ENCODE results near the gene EXOSC5. TPM values are rescaled to one million over a fixed set of nuclear protein-coding genes. Genes with fewer than 3 reads are reported as not detected.
A peak's percentile ranks its signal among the peaks of the same experiment; 100 is the strongest.

The EXOSC5 gene
- total RNA-seq, 2 donors from 2014 or later: 15.7 to 23.6 TPM

DNA sequence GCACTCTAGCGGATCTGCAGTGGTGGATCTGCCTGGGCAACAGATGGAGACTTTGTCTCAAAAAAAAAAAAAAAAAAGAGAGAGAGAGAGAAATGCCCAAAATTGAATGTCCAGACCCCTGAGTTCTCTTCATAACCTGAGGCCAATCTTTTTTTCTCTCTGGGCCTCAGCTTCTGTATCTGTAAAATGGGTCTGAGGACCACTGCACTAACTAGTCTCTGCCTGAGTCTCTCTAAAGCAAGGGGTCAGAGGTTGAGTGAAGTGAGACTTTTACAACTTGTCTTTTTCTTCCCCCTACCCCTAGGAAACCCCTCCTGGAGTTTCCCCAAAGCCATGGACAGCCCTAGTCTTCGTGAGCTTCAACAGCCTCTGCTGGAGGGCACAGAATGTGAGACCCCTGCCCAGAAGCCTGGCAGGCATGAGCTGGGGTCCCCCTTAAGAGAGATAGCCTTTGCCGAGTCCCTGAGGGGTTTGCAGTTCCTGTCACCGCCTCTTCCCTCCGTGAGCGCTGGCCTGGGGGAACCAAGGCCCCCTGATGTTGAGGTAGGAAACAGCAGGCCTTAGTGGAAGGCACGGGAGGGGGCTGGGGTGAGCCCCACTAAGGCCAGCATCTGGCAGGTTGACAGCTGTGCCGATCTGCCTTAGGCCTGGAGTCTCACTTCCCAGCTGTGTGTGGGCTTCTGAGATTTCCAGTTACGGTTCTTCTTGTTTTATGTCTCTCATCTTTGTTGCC is 19.0 kb downstream of the EXOSC5 start:
- no peaks in the 10 kb centered on the region for H3K27me3 ChIP-seq (ENCODE audit: control insufficient read depth, insufficient read depth, low read length, poor library complexity, severe bottlenecking)
- TF ChIP-seq, protein P1, sequence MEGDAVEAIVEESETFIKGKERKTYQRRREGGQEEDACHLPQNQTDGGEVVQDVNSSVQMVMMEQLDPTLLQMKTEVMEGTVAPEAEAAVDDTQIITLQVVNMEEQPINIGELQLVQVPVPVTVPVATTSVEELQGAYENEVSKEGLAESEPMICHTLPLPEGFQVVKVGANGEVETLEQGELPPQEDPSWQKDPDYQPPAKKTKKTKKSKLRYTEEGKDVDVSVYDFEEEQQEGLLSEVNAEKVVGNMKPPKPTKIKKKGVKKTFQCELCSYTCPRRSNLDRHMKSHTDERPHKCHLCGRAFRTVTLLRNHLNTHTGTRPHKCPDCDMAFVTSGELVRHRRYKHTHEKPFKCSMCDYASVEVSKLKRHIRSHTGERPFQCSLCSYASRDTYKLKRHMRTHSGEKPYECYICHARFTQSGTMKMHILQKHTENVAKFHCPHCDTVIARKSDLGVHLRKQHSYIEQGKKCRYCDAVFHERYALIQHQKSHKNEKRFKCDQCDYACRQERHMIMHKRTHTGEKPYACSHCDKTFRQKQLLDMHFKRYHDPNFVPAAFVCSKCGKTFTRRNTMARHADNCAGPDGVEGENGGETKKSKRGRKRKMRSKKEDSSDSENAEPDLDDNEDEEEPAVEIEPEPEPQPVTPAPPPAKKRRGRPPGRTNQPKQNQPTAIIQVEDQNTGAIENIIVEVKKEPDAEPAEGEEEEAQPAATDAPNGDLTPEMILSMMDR (conservative IDR thresholded peaks at IDR 0.05): peak; percentile 73
- H3K9ac ChIP-seq (ENCODE audit: extremely low read depth, low read length, poor library complexity, severe bottlenecking): no peak overlapping the region
- 64 to 69% methylated on average over 6 to 9 of the region's 9 CpGs for WGBS, 2 experiments (ENCODE audit: insufficient coverage in 1 of 2, insufficient read length in 1 of 2)
- no peaks in the 10 kb centered on the region for H3K4me1 ChIP-seq (ENCODE audit: control insufficient read depth, insufficient read depth, low read length)
- peaks cover 10% of the 10 kb centered on the region for H3K4me1 Mint-ChIP-seq
- H3K4me3 ChIP-seq (ENCODE audit: low read length): no peak overlapping the region
- no peak overlapping the region for H3K4me3 Mint-ChIP-seq
- no peaks in the 10 kb centered on the region for H3K36me3 ChIP-seq (ENCODE audit: control insufficient read depth, insufficient read depth, low read length)
- no peaks in the 10 kb centered on the region for H3K9me3 ChIP-seq (ENCODE audit: control insufficient read depth, low read length)
- no peak overlapping the region for H3K27ac Mint-ChIP-seq
- H3K9me3 Mint-ChIP-seq: no peaks in the 10 kb centered on the region
- DNase-seq: peak; percentile 83
- H3K36me3 Mint-ChIP-seq (ENCODE audit: low read depth): peaks cover 3% of the 10 kb centered on the region
- peaks cover 5% of the 10 kb centered on the region for H3K27me3 Mint-ChIP-seq (ENCODE audit: insufficient read depth)
- H3K27ac ChIP-seq (ENCODE audit: low read depth, low read length): no peak overlapping the region

DNA sequence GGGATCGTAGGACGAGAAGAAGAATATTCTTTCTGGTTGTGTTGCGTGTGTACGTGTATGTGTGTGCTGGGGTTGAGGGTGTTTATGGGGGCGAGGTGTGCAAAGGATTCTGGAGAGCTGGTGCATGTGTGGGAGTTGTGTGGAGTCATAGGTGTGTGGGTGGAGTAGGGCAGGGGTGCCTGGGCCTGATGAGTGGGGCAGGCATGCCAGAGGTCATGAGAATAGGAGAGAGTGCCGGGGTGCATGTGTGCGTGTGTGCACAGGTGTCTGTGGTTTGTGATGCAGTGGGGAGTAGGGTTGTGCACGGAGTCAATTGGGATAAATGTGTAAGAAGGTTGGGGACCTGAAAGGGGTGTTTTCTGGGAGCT is 20.2 kb downstream of the EXOSC5 start:
- TF ChIP-seq, protein P1 (conservative IDR thresholded peaks at IDR 0.05): no peak
- WGBS, 2 experiments (ENCODE audit: insufficient coverage in 1 of 2, insufficient read length in 1 of 2): 62 to 75% methylated on average over 8 of the region's 8 CpGs
- H3K4me1 Mint-ChIP-seq: peaks cover 10% of the 10 kb centered on the region
- Histone ChIP-seq H3K27me3 (ENCODE audit: control insufficient read depth, insufficient read depth, low read length, poor library complexity, severe bottlenecking) (no peaks in the 10 kb centered on the region), H3K27ac (ENCODE audit: low read depth, low read length) (no peak overlapping the region), H3K4me3 (ENCODE audit: low read length) (peak overlapping the region; percentile 81), H3K36me3 (ENCODE audit: control insufficient read depth, insufficient read depth, low read length) (no peaks in the 10 kb centered on the region), H3K9ac (ENCODE audit: extremely low read depth, low read length, poor library complexity, severe bottlenecking) (peak overlapping the region; percentile 62), H3K4me1 (ENCODE audit: control insufficient read depth, insufficient read depth, low read length) (no peaks in the 10 kb centered on the region), H3K9me3 (ENCODE audit: control insufficient read depth, low read length) (no peaks in the 10 kb centered on the region)
- DNase-seq: no peak
- peak overlapping the region; percentile 69 for H3K4me3 Mint-ChIP-seq
- peaks cover 2% of the 10 kb centered on the region for H3K36me3 Mint-ChIP-seq (ENCODE audit: low read depth)
- H3K27me3 Mint-ChIP-seq (ENCODE audit: insufficient read depth): peaks cover 5% of the 10 kb centered on the region
- H3K27ac Mint-ChIP-seq: peak overlapping the region; percentile 85
- H3K9me3 Mint-ChIP-seq: no peaks in the 10 kb centered on the region

DNA sequence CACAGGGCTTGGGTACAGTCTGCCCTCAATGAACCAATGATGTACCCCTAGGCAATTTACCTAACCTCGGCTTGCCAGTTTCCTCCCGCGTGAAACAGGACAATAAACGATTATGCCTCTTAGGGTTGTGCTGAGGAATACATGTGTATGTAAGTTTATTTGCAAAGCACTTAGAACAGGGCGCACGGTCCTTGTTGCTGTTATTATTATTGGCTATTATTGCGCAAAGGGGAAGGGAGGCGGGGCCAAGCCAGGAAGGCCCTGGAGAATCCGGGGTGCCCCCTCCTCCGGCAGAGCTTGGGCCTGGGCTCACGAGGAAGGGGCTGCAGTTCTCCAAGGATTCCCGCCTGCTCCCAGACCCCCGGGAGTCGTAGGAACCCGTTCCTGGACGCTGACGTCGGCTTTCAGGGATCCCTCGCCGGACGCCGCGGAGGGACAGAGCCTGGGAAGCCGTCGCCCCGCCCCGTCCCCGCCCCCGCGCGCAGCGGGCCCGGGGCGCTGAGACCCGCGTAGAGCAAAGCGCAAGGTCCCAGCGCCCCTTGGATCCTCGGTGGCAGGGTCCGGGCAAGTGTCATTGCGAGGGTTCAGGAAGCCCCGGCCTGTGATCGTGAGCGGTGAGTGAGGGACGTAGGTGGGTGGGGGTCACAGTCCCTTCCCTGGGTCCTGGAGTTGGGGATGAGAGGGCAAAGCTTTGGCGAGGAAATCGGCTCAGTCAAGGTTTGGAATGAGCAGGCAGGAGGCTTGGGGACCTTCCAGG is 20.7 kb downstream of the EXOSC5 start, which contains the start of gene TMEM91:
Gene TMEM91, plus strand, starts transcription at position 293 of the 757 bp plus-strand sequence. CDS start 1,777 bp downstream, outside the sequence.
- H3K36me3 ChIP-seq (ENCODE audit: control insufficient read depth, insufficient read depth, low read length): no peaks in the 10 kb centered on the region
- no peaks in the 10 kb centered on the region for H3K9me3 ChIP-seq (ENCODE audit: control insufficient read depth, low read length)
- H3K9me3 Mint-ChIP-seq: no peaks in the 10 kb centered on the region
- peaks cover 5% of the 10 kb centered on the region for H3K36me3 Mint-ChIP-seq (ENCODE audit: low read depth)
- no peaks in the 10 kb centered on the region for H3K27me3 ChIP-seq (ENCODE audit: control insufficient read depth, insufficient read depth, low read length, poor library complexity, severe bottlenecking)
- DNase-seq: peak; percentile 89
- peaks cover 5% of the 10 kb centered on the region for H3K27me3 Mint-ChIP-seq (ENCODE audit: insufficient read depth)
- H3K4me1 ChIP-seq (ENCODE audit: control insufficient read depth, insufficient read depth, low read length): no peaks in the 10 kb centered on the region
- H3K27ac Mint-ChIP-seq: peak within 1 kb of the TSS; percentile 85
- peak within 1 kb of the TSS; percentile 62 for H3K9ac ChIP-seq (ENCODE audit: extremely low read depth, low read length, poor library complexity, severe bottlenecking)
- peak within 1 kb of the TSS; percentile 69 for H3K4me3 Mint-ChIP-seq
- 2 to 11% methylated on average over 14 to 47 of the region's 47 CpGs for WGBS, 2 experiments (ENCODE audit: insufficient coverage in 1 of 2, insufficient read length in 1 of 2)
- H3K4me1 Mint-ChIP-seq: peaks cover 10% of the 10 kb centered on the region
- H3K4me3 ChIP-seq (ENCODE audit: low read length): peak within 1 kb of the TSS; percentile 81
- H3K27ac ChIP-seq (ENCODE audit: low read depth, low read length): no peak within 1 kb of the TSS
- TF ChIP-seq, protein P1 (conservative IDR thresholded peaks at IDR 0.05): no peak
